ENCODE results near the gene MVD. TPM values are rescaled to one million over a fixed set of nuclear protein-coding genes. Genes with fewer than 3 reads are reported as not detected.

Gene MVD
- total RNA-seq, 1 experiment from 2014 or later: 60.3 TPM

DNA sequence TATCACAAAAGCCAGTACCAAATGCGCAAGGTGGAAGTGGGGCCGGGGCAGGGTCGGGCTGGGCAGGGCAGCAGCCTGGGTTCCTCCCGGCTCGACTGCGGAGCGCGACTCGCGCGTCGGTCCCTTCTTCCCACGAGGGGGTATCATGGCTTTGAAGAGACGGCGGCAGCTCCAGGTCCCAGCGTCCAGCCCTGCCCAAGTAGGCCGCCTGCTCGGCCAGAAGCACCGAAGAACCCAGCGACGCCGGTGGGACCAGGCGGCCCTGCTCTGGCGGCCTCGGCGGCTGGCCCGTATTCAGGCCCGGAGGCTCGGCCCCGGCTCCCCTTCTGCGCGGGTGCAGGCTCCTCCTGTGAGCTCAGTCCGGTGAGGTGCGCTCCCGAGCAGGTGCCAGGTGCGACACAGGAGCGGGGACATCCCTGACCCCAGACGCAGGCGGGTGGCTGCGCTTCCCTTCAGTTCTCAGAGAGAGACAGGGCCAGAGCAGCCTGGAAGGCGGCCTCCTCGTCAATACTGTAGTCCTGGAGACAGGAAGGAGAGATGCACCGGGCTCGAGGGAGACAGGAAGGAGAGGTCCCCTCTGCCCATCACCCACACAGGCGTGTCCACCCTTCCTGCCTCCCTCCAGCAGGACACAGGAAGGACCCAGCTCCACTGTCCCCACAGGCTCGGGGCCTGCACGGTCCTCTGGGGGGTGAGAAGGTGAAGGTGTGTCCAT lies 34.4 kb upstream of the MVD start:
- DNase-seq (ENCODE audit: low read depth): no peak

GRCh38 chr16:88696441-88696840 lies 33.5 kb upstream of the MVD start:
- DNase-seq (ENCODE audit: low read depth): no peak

DNA sequence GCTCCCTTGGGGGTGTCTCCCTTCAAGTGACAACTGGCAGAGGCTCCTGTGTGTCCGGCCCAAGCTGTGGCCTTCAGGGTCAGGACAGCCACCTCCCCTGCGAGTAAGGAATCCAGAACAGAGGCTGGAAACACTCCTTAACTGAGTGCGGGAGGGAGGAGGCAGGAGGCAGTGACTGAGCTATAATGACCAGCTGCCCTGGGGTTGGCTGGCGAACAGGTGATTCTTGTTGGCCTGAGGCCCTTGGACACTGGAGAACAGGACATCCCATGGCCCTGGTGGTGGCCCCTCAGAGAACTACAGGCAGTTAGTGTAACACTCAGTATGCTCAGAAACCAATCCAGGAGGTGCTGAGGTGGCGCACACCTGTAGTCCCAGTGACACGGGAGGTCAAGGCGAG lies 32.9 kb upstream of the MVD start:
- DNase-seq (ENCODE audit: low read depth): no peak

DNA sequence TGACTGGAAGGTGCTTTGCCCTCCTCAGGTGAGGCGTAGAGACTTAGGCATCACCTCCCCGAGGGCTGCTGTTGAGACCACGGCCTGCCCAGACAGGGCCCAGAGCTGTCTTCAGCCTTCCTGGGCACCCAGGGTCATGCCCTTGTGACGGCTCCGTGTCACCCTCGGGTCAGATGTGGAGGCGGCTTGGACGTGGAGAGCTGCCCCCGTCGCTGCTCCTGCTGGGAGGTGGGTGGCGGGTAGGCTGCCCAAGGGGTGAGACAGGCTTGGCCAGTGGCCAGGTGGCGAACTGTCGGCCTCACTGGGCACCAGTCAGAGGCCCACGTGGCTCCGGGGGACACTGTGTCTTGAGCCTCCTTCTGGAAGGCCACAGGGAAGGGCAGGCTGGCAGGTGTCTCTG lies 32.3 kb upstream of the MVD start:
- no peak for DNase-seq (ENCODE audit: low read depth)

DNA sequence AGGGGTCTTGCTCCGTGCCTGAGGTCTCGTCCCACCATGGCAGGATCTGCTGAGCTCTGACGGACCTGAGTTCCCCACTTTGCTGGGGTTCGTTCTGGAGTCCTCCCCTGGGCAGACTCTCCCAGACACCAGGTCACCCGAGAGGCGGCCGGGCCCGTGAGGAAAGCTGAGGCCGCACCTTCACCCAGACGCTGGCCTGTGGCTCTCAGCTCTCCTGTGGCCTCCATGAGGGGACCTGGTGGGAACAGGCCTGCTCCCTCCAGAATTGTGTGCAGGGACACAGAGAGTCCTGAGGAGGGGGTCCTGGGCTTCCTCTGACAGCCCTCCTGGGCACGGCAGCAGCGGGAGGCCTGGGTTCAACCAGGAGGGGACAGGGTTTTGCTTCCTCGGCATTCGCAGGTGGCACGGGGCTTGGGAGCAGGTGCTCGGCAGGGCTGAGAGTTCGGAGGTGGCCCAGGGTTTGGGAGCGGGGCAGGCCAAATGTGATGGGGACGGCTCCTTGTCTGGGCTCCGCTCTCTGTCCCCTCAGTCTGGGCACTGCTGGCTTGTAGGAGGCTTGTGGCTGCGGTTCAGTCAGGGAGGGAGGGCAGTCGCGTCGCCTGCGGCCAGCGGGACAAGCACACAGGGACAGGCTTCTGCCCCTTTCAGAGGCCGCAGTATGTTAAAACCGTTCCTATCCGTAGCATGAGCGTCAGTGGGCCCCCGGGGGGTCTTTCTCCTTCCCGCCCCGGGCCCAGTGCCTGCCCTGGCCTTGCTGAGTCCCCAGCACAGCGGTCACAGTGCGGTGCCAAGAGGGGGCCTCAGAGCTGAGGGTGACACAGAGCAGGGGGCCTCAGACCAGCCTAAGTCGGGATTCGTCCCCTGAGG lies 31.6 kb upstream of the MVD start:
- DNase-seq (ENCODE audit: low read depth): no peak

- no peak for DNase-seq (ENCODE audit: low read depth)
Observed at GRCh38 chr16:88693420-88694177, 30.7 kb upstream of the MVD start.

DNA sequence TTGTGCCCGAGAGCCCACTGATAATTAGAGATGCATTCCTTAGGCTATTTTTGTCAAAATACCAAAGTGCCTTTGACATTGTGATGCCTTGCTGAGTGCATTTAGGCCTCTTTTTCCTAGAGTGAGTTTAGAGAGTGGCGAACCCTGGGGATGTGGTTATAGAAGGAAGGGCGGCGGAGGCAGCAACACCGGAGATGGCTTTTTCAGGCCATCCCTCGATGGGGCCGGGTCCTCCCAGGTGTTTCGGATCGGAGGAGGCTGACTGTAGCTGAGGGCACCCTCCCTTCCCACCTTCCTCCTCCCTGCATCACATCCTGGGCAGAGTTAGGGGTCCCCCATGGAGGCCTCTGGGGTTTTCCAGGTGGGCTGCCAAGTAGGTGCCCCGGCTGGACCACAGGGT lies 30.0 kb upstream of the MVD start:
- no peak for DNase-seq (ENCODE audit: low read depth)

DNA sequence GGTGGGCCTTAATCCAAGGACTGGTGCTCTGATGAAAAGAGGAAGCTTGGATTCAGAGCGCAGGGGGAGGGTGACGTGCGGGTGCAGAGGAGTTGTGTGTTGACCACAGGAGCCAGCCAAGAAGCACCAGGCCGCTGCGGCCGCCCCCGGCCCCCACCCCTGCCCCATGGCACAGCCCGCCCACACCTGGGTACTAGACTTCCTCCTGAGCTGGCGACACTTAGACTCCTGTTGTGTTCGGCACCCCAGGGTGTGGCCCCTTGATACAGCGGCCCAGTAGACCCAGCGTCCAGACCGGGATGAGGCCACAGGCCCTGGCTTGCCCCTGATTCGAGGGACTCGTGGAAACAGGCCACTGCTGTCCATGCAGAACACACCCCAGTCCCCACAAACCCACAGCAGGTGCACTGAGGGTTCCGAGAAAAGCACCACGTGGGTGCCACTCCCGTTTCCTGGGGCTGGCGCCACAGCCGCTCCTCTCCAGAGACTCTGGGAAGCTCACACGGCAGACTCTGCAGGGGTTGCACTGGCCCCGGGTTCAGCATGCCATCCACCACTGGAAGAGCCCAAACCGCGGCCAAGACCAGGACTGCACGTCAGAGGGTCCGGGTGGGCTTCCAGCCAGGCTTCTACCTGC lies 29.2 kb upstream of the MVD start:
- no peak for DNase-seq (ENCODE audit: low read depth)

- no peak for DNase-seq (ENCODE audit: low read depth)
Observed at GRCh38 chr16:88691129-88691813, 28.4 kb upstream of the MVD start.

GRCh38 chr16:88690341-88691128 lies 27.6 kb upstream of the MVD start:
- DNase-seq (ENCODE audit: low read depth): no peak

DNA sequence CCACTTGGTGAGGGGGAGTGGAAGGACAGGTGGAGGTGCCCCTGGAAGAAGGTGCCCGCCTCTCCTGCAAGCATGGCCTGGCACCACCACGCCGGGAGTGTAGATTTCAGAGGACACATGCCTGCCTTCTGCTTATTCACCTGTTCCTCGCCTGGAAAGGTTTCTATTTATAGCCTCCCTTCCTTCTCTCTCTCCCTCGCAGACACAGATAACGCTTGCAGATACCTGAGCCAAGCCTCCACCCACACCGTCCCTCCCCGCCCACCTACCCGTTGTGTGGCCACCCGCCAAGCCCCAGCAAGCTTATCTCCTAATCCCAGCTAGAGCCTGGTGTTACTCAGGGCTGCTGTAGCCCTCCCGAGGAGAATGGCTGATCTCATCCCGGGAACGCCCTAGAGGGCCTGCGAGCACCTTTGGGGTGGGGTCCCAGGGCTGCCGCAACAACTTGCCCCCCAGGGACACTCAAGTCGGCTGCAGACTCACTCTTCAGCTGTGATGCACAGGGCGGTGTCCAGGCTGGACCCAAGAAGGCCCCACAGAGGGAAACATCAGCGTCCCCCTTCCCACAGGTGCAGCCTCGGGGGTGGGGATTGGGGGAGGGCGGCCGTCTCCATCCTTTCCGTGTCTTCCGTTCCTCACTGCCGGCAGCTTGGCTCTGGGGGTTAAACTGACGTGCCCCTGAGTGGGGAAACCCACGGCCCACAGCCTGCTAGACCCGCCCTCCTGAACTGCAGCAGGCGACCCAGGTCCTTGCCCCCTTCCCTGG lies 25.3 kb upstream of the MVD start:
- no peak for DNase-seq (ENCODE audit: low read depth)

DNA sequence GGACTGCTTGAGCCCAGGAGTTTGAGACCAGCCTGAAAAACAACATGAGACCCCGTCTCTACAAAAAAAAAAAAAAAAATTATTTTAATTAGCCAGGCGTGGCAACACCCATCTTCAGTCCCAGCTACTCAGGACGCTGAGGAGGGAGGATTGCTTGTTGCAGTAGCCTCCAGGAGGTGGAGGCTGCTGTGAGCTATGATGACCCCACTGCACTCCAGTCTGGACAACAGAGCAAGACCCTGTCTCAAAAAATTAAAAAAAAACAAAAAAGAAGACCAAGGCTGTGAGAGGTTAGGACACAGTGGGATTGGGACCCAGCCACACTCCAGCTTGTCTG lies 24.8 kb upstream of the MVD start:
- no peak for DNase-seq (ENCODE audit: low read depth)

DNA sequence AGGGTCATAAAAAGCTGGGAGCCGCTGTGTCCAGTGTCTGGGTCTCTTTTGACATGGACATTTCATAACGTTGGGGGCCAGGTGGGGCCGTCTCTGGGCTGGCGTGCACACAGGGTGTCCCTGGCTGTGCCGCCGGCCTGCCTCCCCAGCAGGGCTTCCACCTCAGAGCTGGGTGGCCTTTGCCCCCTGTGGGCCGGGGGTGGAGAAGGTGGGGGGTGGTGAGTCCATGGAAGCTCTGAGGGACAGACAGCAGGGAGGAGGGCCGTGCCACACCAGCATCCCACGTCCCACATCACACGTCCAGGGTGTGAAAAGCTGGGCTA lies 24.3 kb upstream of the MVD start:
- DNase-seq (ENCODE audit: low read depth): no peak

DNA sequence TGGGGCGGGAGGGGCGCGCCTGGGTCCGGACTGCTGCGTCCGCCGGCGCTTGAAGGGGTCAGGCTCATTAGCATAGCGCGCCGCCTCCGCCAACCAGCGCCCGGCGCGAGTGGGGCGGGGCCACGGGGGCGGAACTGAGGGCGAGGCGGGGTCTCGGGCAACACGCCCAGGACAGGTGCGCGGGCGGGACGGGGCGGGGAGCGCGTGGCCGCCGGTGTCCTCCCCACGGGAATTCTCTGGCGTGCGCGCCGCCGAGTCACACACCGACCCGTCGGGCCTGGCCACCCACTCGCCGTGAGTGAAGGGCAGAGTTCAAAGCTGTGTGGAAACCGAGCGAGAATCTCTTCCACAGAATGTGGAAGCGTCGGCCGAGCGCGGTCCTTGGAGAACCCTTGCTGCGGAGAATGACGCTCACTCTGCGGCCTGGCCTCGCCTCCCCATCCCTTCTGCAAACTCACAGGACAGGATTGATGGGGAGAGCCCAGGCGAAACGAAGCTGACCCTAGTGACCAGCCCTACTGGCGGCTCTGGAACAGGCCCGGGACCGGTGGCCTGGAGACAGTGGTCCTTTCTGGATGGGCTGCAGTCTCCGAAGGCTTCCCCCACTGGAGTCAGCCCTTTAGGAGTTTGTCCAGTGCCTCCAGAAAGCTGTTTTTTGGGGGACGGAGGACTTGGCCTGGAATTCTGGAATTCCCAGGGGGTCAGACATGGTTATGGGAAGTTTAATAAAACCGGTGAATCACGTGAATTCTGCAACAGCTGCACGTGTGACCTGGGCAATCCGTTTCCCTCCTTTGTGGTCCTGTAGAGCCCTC lies 23.8 kb upstream of the MVD start, which contains the start of gene SNAI3:
Gene SNAI3, minus strand, starts transcription at position 69 of the 815 bp plus-strand sequence. CDS start 101 bp downstream, outside the sequence.
- peak; percentile 57 for DNase-seq (ENCODE audit: low read depth)

GRCh38 chr16:88686062-88686438 lies 23.2 kb upstream of the MVD start:
- DNase-seq (ENCODE audit: low read depth): no peak

DNA sequence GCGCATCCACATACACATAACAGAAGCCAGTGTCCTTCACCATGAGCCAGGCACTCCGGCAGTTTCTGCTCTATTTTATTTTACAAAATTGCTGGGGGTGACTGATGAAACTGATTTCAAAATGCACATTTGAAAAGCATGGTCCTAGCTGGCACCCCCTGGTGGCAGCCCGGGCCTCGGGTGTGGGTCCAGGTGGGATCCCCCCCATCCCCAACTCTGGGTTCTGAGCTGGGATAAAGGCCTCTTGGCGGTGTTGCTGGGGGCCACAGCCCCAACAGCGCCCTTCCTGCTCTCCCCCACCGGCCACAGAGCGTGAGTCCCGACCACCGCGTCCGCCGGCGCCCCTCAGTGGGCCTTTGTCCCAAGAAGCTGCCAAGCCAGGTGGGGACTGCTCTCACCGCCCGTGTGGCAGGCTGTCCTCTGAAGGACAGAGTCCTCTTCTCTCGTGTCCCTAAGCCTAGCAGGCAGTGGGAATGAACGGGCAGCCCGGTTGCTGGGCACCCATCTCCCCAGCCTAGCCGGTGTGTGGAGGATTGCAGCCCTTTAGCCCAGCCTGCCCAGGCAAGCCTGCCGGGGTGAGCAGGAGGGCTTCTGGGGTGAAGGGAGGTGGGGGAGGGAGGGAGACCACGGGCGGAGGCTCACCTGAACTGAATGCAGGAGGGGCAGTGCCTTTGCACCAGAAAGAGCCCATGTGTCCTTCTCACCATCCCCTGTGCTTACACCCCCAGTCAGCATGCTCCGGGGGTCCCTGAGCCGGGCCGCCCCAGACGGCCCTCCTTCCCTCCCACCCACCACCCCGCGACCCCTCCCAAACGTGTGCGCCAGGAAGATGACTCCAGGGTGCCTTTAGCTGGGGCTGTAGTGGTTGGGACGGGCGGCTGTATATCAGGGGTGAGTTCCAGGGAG lies 22.5 kb upstream of the MVD start:
- peak; percentile 58 for DNase-seq (ENCODE audit: low read depth)

DNA sequence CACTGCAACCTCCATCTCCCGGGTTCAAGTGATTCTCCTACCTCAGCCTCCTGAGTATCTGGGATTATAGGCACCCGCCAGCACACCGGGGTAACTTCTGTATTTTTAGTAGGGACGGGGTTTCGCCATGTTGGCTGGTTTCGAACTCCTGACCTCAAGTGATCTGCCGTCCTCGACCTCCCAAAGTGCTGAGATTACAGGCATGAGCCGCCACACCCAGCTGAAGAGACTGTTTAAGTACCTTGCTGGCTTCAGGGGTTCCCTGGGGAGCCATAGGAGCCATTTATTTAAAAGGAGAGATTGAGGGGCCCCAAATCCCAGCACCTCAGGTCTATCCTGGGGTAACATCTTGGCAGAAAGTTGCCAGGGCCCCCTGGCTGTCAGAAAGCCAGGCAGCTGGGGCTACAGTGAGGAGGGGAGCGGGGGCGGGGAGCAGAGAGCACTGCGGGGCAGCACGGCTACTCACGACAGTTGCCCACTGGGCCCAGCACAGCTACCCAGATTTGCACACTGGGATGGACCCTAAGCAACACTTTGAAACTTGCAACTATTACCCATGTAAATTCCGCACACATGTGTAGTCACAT lies 21.8 kb upstream of the MVD start:
- no peak for DNase-seq (ENCODE audit: low read depth)
